GM03348 (cell line): ENCODE results near the gene CES1.
"Not testable (repeated sequence)": the region's sequence is repeated elsewhere in the genome, so short reads cannot be mapped to it uniquely, and the experiment has no call there.

ENCODE experiments used
- DNase-seq: peaks from one replicate; pipeline ENCODE4 v3.0.0; 2012; ENCODE audit warnings: low spot score

The CES1 gene

GRCh38 chr16:55830658-55831294 is 2.1 kb downstream of the CES1 start:
- DNase-seq = no peak

GRCh38 chr16:55829232-55829631 is 3.7 kb downstream of the CES1 start:
- DNase-seq = not testable (repeated sequence)

GRCh38 chr16:55828680-55829079 is 4.2 kb downstream of the CES1 start:
- no peak for DNase-seq

GRCh38 chr16:55825115-55825728 is 7.7 kb downstream of the CES1 start:
- DNase-seq = no peak

- no peak for DNase-seq
These were observed 8.4 kb downstream of the CES1 start for GRCh38 chr16:55824473-55825000.

- no peak for DNase-seq
These were observed 10.6 kb downstream of the CES1 start for GRCh38 chr16:55822280-55822810.

GRCh38 chr16:55821210-55821609 is 11.7 kb downstream of the CES1 start:
- DNase-seq = no peak

- no peak for DNase-seq
These were observed 12.3 kb downstream of the CES1 start for GRCh38 chr16:55820615-55821014.

- no peak for DNase-seq
These were observed 15.5 kb downstream of the CES1 start for GRCh38 chr16:55817236-55817912.

- not testable (repeated sequence) for DNase-seq
These were observed 16.7 kb downstream of the CES1 start for GRCh38 chr16:55816222-55816621.

- DNase-seq = no peak
These were observed 17.6 kb downstream of the CES1 start for GRCh38 chr16:55815320-55815719.

- not testable (repeated sequence) for DNase-seq
These were observed 18.7 kb downstream of the CES1 start for GRCh38 chr16:55814174-55814573.

GRCh38 chr16:55813730-55814129 is 19.2 kb downstream of the CES1 start:
- not testable (repeated sequence) for DNase-seq

GRCh38 chr16:55812951-55813350 is 19.9 kb downstream of the CES1 start:
- no peak for DNase-seq

GRCh38 chr16:55811811-55812210 is 21.1 kb downstream of the CES1 start:
- DNase-seq = no peak

GRCh38 chr16:55810451-55810961 is 22.4 kb downstream of the CES1 start:
- DNase-seq = no peak

- no peak for DNase-seq
These were observed 23.0 kb downstream of the CES1 start for GRCh38 chr16:55809851-55810250.

GRCh38 chr16:55809386-55809785 is 23.5 kb downstream of the CES1 start:
- DNase-seq = no peak

- not testable (repeated sequence) for DNase-seq
These were observed 24.6 kb downstream of the CES1 start for GRCh38 chr16:55808286-55808685.

- not testable (repeated sequence) for DNase-seq
These were observed 27.8 kb downstream of the CES1 start for GRCh38 chr16:55805104-55805503.

GRCh38 chr16:55803681-55804080 is 29.2 kb downstream of the CES1 start:
- DNase-seq = not testable (repeated sequence)

GRCh38 chr16:55792934-55793374 is 39.9 kb downstream of the CES1 start:
- not testable (repeated sequence) for DNase-seq
